ENCODE measurements around the gene NOL6.

- no peak for TF ChIP-seq CTCF (IDR thresholded peaks at IDR 0.05)
- no peak for TF ChIP-seq POLR2AphosphoS5 (IDR thresholded peaks at IDR 0.05)
- TF ChIP-seq EP300 (IDR thresholded peaks at IDR 0.05; ENCODE audit: low read depth), result no peak
Observed at GRCh38 chr9:33480976-33481375, 7.3 kb upstream of the NOL6 start.
